K562 (cell line): ENCODE data around the gene RALY. TPM values are rescaled to one million over a fixed set of nuclear protein-coding genes. Genes with fewer than 3 reads are reported as not detected.

Experiments
- ARID2 ChIP-seq: fragments of 450-650 bp; IDR thresholded peaks from 2 replicates; pipeline ENCODE4 v1.6.1; 2017; ENCODE audit warnings: antibody characterized with exemption, mild to moderate bottlenecking
- ARNT ChIP-seq, 2 experiments: fragments of 450-650 bp; IDR thresholded peaks; 2 replicates each; pipeline ENCODE4 v1.6.1; 2016; ENCODE audit warnings: mild to moderate bottlenecking in 1 of 2
- BRD9 ChIP-seq: fragments of 450-650 bp; IDR thresholded peaks from 2 replicates; pipeline ENCODE4 v1.6.1; 2018; ENCODE audit warnings: low read depth; ENCODE audit not compliant: partially characterized antibody
- ERF ChIP-seq: fragments of 450-650 bp; formaldehyde crosslinking; IDR thresholded peaks from 2 replicates; pipeline ENCODE4 v1.4.0; 2020; ENCODE audit warnings: mild to moderate bottlenecking, mixed read lengths
- GABPB2 ChIP-seq: fragments of 250-450 bp; sonication (Bioruptor Pico); conservative IDR thresholded peaks from 2 replicates; pipeline ENCODE4 v1.5.1; 2021; ENCODE audit warnings: mild to moderate bottlenecking
- GTF2F1 ChIP-seq: IDR thresholded peaks from 2 replicates; pipeline ENCODE4 v1.6.1; 2011; ENCODE audit warnings: low read depth, low read length, improper control_type of control experiment
- HDAC1 ChIP-seq, 2 experiments: fragments of 450-650 bp; IDR thresholded peaks; 2 replicates each; pipeline ENCODE4 v1.6.1; 2016 to 2017; ENCODE audit warnings: inconsistent platforms in 1 of 2, mild to moderate bottlenecking in 1 of 2, moderate library complexity in 1 of 2
- HNRNPH1 ChIP-seq: fragments of 200-400 bp; formaldehyde crosslinking; optimal IDR thresholded peaks from 2 replicates; pipeline ENCODE3; 2017; ENCODE audit warnings: low read depth, mild to moderate bottlenecking, low read length, moderate library complexity
- ILF3 ChIP-seq: fragments of 450-650 bp; IDR thresholded peaks from 2 replicates; pipeline ENCODE4 v1.6.1; 2018; ENCODE audit warnings: antibody characterized with exemption, mild to moderate bottlenecking, moderate library complexity, borderline replicate concordance
- NCOR1 ChIP-seq: fragments of 450-650 bp; IDR thresholded peaks from 2 replicates; pipeline ENCODE4 v1.6.1; 2016; ENCODE audit warnings: mild to moderate bottlenecking, moderate library complexity
- NUFIP1 ChIP-seq: fragments of 450-650 bp; IDR thresholded peaks from 2 replicates; pipeline ENCODE4 v1.6.1; 2018; ENCODE audit not compliant: partially characterized antibody
- SIRT6 ChIP-seq: IDR thresholded peaks from one replicate; pipeline ENCODE4 v1.6.1; 2012; ENCODE audit warnings: low read depth, mild to moderate bottlenecking, control low read depth, inconsistent platforms, low read length, moderate library complexity
- SMARCC2 ChIP-seq: fragments of 450-650 bp; IDR thresholded peaks from 2 replicates; pipeline ENCODE4 v1.6.1; 2017; ENCODE audit warnings: antibody characterized with exemption, moderate library complexity, mild to moderate bottlenecking, low read depth
- WHSC1 ChIP-seq: IDR thresholded peaks from one replicate; pipeline ENCODE4 v1.6.1; 2012; ENCODE audit warnings: low read length, control low read depth, inconsistent platforms
- ZNF174 ChIP-seq: fragments of 250-450 bp; sonication (Bioruptor Pico); IDR thresholded peaks from 2 replicates; pipeline ENCODE4 v1.4.0; 2020; ENCODE audit warnings: mild to moderate bottlenecking
- ZNF511 ChIP-seq: sonication (generic); formaldehyde crosslinking; IDR thresholded peaks from 2 replicates; pipeline ENCODE4 v1.8.0; 2022; ENCODE audit warnings: mild to moderate bottlenecking, missing genetic modification reagents
- ZNF717 ChIP-seq: fragments of 250-450 bp; sonication (Bioruptor Pico); IDR thresholded peaks from 2 replicates; pipeline ENCODE4 v1.5.0; 2021
- ZNF75A ChIP-seq: fragments of 450-650 bp; formaldehyde crosslinking; IDR thresholded peaks from 2 replicates; pipeline ENCODE4 v1.4.0; 2020; ENCODE audit warnings: mild to moderate bottlenecking
- polyA plus RNA-seq, 8 experiments: library from polyadenylated mRNA; depleted of rRNA in 4 of 8; stranded (reverse) in 5 of 8; unstranded in 3 of 8; fragments of >200 nt; fragmentation: Nextera tagmentation in 2 of 8; fragmentation: Illumina TruSeq in 1 of 8; extraction: Ambion mirVana in 2 of 8; extraction: Trizol in 1 of 8; gene quantifications; 2 replicates each; pipeline versions ENCODE4 v1.2.1 to v1.2.3, GENCODE V29; 2011 to 2014; ENCODE audit warnings: inconsistent platforms in 1 of 8, missing spikeins in 1 of 8
- total RNA-seq, 7 experiments: library from RNA; depleted of rRNA in 6 of 7; stranded (reverse); fragments of >200 nt in 6 of 7; fragmentation: Illumina TruSeq in 2 of 7; extraction: Trizol in 2 of 7; gene quantifications; 2 replicates each; pipeline versions ENCODE4 v1.2.1 to v1.2.3, GENCODE V29; 2011 to 2021; ENCODE audit warnings: low replicate concordance in 1 of 7
- TF ChIP-seq, protein P1 (sequence below): fragments of 250-450 bp; sonication (Bioruptor Pico); IDR thresholded peaks from 2 replicates; pipeline ENCODE4 v1.8.0; 2021; ENCODE audit warnings: mild to moderate bottlenecking, moderate library complexity
- TF ChIP-seq, protein P2 (sequence below): fragments of 450-650 bp; conservative IDR thresholded peaks from 2 replicates; pipeline ENCODE4 v1.6.1; 2016; ENCODE audit warnings: missing genetic modification characterization, low read depth, mild to moderate bottlenecking, control low read depth, missing compliant biosample characterization
- TF ChIP-seq, protein P3 (sequence below): sonication (generic); formaldehyde crosslinking; IDR thresholded peaks from 2 replicates; pipeline ENCODE4 v1.8.1; 2023; ENCODE audit warnings: mild to moderate bottlenecking, missing genetic modification reagents, moderate library complexity
- TF ChIP-seq, protein P4 (sequence below): sonication (generic); formaldehyde crosslinking; IDR thresholded peaks from 2 replicates; pipeline ENCODE4 v1.8.0; 2022; ENCODE audit warnings: missing genetic modification reagents, mild to moderate bottlenecking, moderate library complexity, borderline replicate concordance

RALY gene
- total and polyA plus RNA-seq, 9 of the 15 experiments (the other 6 are each of a cell fraction or from before 2014, with no cell fraction given), result 0.80 to 207 (median 128) TPM

DNA sequence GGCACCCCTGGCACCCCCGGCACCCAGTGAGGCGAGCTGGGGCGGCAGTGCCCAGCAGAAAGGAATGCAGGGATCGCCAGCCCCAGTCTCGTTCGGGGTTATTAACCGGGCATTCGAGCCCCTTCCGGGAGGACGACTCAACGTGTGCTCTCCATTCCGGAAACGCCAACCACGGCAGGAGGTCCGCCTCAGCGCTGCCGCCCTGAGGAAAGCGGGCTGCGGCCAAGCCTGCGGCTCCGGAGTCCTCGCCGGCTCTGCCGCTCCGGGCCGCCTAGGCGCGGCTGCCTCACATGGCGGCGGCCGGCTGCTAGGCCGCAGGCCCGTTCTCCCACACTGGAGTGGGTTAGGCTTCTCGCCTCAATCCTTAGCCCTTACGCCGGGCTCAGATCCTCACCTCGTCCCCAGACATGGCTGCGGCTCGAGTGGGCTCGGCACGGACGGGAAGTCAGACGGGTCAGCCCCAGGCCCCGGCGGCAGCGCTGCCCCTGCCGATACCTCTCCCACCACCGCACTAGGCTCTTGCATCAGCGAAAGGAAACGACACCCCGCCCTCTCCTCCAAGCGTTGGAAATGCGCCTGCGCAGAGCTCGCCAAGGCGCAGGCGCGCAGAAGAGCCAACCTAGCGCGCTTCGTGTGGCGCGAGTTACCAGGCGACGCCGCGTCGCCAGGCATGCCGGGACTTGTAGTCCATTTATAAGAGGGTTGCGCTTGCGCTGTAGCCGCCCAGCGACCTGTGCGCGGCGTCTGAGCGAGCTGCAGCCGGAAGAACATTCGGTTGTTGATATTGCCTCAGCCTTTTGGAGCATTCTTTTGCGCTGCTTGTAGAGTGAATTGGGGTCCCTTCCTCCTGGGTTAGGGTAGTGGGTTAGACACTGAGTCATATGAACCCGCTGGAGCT lies 118.2 kb downstream of the RALY start, which contains the start of gene EIF2S2 (continued):
- TF ChIP-seq ZNF511 (CRISPR knock-in tag), result peak; percentile 61; the same call in 1 of the 2 replicates
- TF ChIP-seq, protein P1, sequence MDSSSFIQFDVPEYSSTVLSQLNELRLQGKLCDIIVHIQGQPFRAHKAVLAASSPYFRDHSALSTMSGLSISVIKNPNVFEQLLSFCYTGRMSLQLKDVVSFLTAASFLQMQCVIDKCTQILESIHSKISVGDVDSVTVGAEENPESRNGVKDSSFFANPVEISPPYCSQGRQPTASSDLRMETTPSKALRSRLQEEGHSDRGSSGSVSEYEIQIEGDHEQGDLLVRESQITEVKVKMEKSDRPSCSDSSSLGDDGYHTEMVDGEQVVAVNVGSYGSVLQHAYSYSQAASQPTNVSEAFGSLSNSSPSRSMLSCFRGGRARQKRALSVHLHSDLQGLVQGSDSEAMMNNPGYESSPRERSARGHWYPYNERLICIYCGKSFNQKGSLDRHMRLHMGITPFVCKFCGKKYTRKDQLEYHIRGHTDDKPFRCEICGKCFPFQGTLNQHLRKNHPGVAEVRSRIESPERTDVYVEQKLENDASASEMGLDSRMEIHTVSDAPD (CRISPR knock-in tag), result no peak
- TF ChIP-seq, protein P2, sequence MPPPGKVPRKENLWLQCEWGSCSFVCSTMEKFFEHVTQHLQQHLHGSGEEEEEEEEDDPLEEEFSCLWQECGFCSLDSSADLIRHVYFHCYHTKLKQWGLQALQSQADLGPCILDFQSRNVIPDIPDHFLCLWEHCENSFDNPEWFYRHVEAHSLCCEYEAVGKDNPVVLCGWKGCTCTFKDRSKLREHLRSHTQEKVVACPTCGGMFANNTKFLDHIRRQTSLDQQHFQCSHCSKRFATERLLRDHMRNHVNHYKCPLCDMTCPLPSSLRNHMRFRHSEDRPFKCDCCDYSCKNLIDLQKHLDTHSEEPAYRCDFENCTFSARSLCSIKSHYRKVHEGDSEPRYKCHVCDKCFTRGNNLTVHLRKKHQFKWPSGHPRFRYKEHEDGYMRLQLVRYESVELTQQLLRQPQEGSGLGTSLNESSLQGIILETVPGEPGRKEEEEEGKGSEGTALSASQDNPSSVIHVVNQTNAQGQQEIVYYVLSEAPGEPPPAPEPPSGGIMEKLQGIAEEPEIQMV (tag), result no peak
- no peak for TF ChIP-seq ZNF717 (CRISPR knock-in tag)
- no peak for TF ChIP-seq HNRNPH1
- no peak for TF ChIP-seq SIRT6
- no peak for TF ChIP-seq ARID2
- no peak for TF ChIP-seq GTF2F1
- TF ChIP-seq GABPB2 (CRISPR knock-in tag), result no peak
- TF ChIP-seq ZNF75A (CRISPR knock-in tag), result peak; percentile 88
- TF ChIP-seq ZNF174 (CRISPR knock-in tag), result no peak
- no peak; the same call in 1 of the 2 replicates for TF ChIP-seq ILF3
- TF ChIP-seq, protein P3, sequence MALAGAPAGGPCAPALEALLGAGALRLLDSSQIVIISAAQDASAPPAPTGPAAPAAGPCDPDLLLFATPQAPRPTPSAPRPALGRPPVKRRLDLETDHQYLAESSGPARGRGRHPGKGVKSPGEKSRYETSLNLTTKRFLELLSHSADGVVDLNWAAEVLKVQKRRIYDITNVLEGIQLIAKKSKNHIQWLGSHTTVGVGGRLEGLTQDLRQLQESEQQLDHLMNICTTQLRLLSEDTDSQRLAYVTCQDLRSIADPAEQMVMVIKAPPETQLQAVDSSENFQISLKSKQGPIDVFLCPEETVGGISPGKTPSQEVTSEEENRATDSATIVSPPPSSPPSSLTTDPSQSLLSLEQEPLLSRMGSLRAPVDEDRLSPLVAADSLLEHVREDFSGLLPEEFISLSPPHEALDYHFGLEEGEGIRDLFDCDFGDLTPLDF (CRISPR knock-in tag), result no peak; the same call in 1 of the 2 replicates
- TF ChIP-seq, protein P4, sequence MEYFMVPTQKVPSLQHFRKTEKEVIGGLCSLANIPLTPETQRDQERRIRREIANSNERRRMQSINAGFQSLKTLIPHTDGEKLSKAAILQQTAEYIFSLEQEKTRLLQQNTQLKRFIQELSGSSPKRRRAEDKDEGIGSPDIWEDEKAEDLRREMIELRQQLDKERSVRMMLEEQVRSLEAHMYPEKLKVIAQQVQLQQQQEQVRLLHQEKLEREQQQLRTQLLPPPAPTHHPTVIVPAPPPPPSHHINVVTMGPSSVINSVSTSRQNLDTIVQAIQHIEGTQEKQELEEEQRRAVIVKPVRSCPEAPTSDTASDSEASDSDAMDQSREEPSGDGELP (CRISPR knock-in tag), result peak; percentile 69
- TF ChIP-seq ERF (CRISPR knock-in tag), result no peak
- TF ChIP-seq BRD9, result no peak
- no peak for TF ChIP-seq NCOR1
- no peak for TF ChIP-seq NUFIP1
- TF ChIP-seq WHSC1, result no peak
- TF ChIP-seq SMARCC2, result no peak
- TF ChIP-seq HDAC1 (IDR thresholded peaks at IDR 0.05), result peak in 1 of 2 experiments; percentile 84; a peak in 2 of 4 replicates
- TF ChIP-seq ARNT (IDR thresholded peaks at IDR 0.05), result no peak
